SU-DHL-6 (cell line): ENCODE measurements around the gene HOXB6.

ENCODE experiments used
- CTCF ChIP-seq: fragments of 200-600 bp; sonication (generic); IDR thresholded peaks from one replicate; pipeline ENCODE4 v1.5.1; 2017; ENCODE audit warnings: antibody characterized with exemption, mild to moderate bottlenecking, low read length, moderate library complexity; ENCODE audit not compliant: insufficient read depth, poor library complexity, severe bottlenecking
- EZH2phosphoT487 ChIP-seq: fragments of 200-600 bp; sonication (generic), shearing (Covaris generic); conservative IDR thresholded peaks from 2 replicates; pipeline ENCODE4 v1.6.1; 2018; ENCODE audit warnings: mild to moderate bottlenecking, antibody characterized with exemption, low read length, moderate library complexity, mixed read lengths

GRCh38 chr17:48647963-48648245 lies 43.1 kb upstream of the HOXB6 start:
- no peak for TF ChIP-seq CTCF
- no peak for TF ChIP-seq EZH2phosphoT487
